Mucosa of stomach (tissue), 1 donor: ENCODE measurements around the gene BCO2.

ENCODE experiments used
- H3K27me3 ChIP-seq: one replicate; pipeline ENCODE4 v1.7.0; 2013; ENCODE audit warnings: mild to moderate bottlenecking, low read length; ENCODE audit not compliant: control insufficient read depth, insufficient read depth
- H3K36me3 ChIP-seq: one replicate; pipeline ENCODE4 v1.7.0; 2013; ENCODE audit warnings: low read length; ENCODE audit not compliant: control insufficient read depth, insufficient read depth
- H3K4me1 ChIP-seq: one replicate; pipeline ENCODE4 v1.7.0; 2013; ENCODE audit warnings: mild to moderate bottlenecking, low read length; ENCODE audit not compliant: control insufficient read depth, insufficient read depth
- H3K4me3 ChIP-seq: one replicate; pipeline ENCODE4 v1.7.0; 2013; ENCODE audit warnings: low read length
- H3K9ac ChIP-seq: one replicate; pipeline ENCODE4 v1.7.0; 2013; ENCODE audit warnings: mild to moderate bottlenecking, low read length, moderate library complexity
- H3K9me3 ChIP-seq: one replicate; pipeline ENCODE4 v1.7.0; 2013; ENCODE audit warnings: mild to moderate bottlenecking, low read length, moderate library complexity; ENCODE audit not compliant: control insufficient read depth
- donor health status: Pancreatic carcinoma.

Gene BCO2

DNA sequence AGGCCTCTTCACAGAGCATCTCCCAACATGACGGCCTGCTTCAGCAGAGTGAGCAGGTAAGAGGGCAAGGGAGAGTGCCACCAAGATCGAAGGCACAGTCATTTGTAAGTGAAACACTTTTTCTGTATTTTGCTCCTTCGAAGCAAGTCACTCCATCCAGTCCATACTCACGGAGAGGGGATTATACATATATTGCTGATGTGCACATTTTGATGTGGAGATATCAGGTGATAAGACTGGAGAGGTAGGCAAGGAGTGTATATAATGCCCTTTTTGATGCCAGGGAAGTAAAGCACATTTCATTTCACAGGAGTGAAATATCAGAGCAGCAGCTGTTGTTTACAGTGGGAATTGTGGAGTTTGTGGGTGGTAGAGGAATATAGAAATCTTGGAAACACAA is 62.1 kb downstream of the BCO2 start:
- Histone ChIP-seq H3K9me3 (no peaks in the 10 kb centered on the region), H3K4me3 (no peak overlapping the region), H3K27me3 (no peaks in the 10 kb centered on the region), H3K9ac (no peak overlapping the region), H3K36me3 (peaks cover 5% of the 10 kb centered on the region), H3K4me1 (no peaks in the 10 kb centered on the region)

DNA sequence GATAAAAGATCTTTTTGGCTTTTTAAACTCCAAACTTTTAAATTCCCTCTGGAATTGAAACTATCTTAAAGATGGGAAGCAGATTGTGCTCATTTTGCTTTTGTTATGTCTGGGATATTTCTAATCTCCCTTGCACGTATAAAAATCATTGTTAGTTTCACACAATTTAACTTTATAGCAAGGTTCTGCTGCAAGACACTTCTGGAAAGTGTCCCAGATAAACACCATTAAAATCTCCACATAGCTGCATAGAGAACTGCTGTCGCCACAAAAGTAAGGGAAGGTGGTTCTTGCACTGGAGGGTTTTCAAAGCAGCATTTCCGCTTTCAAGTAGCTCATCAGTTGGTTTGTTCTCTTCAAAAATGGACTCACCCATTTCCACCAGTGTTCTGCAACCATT is 62.7 kb downstream of the BCO2 start:
- Histone ChIP-seq H3K27me3 (no peaks in the 10 kb centered on the region), H3K36me3 (peaks cover 5% of the 10 kb centered on the region), H3K4me1 (no peaks in the 10 kb centered on the region), H3K9ac (no peak overlapping the region), H3K9me3 (no peaks in the 10 kb centered on the region), H3K4me3 (no peak overlapping the region)

DNA sequence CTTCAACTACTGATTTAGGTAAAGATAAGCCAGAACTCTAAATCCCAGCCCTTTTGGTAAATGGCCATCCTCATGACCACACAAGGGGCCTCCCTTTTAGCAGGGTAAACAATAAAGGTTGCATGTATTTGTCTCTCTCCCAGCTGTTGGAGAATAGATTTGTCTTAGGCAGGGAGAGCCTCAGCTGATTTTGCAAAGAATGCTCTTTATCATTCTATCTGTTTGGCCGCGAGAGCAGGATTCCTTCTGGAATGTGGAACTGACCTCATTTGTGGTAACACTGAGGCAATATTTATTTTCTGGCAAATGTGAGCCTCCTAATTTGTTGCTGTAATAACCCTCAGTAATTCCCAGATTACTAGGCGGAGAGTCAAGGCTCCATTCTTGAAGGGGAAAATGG is 66.2 kb downstream of the BCO2 start:
- H3K27me3 ChIP-seq = no peaks in the 10 kb centered on the region
- peaks cover 5% of the 10 kb centered on the region for H3K36me3 ChIP-seq
- no peak overlapping the region for H3K9ac ChIP-seq
- H3K9me3 ChIP-seq = no peaks in the 10 kb centered on the region
- H3K4me1 ChIP-seq = no peaks in the 10 kb centered on the region
- H3K4me3 ChIP-seq = no peak overlapping the region

DNA sequence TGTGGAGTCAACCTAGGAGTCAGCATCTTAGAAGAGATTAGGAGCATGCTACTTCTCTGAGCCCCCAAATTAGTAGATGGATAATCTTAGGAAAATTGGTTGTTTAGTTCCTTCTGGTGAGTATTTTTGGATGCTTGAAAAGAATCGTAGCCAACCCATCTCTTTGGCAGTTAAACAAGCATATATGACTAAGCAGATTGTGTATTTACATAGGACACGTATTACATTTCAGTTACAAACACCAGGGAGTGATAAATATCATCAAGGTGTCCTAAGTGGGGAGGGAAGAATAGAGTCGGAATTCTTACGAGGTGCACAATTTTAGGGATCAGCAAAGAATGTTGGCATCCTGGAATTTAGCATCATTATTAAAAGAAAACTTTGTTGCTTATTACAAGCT is 71.9 kb downstream of the BCO2 start:
- H3K9ac ChIP-seq = no peak overlapping the region
- H3K4me1 ChIP-seq = no peaks in the 10 kb centered on the region
- H3K36me3 ChIP-seq = no peaks in the 10 kb centered on the region
- H3K9me3 ChIP-seq = no peaks in the 10 kb centered on the region
- H3K27me3 ChIP-seq = no peaks in the 10 kb centered on the region
- no peak overlapping the region for H3K4me3 ChIP-seq

DNA sequence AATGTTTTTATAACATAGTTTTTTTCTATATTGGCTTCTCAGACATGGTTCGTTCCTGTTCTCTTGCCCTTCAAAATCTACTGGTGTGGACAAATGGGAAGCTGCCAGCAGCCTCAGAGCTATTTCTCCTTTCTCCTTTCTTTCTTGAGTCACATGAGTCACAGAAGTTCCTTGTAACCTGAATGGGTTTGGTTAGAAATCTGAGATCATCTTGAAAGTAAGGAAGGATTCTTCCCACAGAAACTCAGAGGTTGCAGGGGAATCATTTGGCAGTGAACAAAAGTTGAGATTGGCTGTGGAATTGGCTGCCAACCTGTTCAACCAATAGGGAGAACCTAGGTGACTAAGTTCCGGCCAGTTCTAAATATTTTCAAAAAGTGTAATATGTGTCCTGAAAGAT is 72.9 kb downstream of the BCO2 start:
- H3K4me3 ChIP-seq = no peak overlapping the region
- no peaks in the 10 kb centered on the region for H3K36me3 ChIP-seq
- H3K9me3 ChIP-seq = no peaks in the 10 kb centered on the region
- no peaks in the 10 kb centered on the region for H3K4me1 ChIP-seq
- no peak overlapping the region for H3K9ac ChIP-seq
- no peaks in the 10 kb centered on the region for H3K27me3 ChIP-seq

DNA sequence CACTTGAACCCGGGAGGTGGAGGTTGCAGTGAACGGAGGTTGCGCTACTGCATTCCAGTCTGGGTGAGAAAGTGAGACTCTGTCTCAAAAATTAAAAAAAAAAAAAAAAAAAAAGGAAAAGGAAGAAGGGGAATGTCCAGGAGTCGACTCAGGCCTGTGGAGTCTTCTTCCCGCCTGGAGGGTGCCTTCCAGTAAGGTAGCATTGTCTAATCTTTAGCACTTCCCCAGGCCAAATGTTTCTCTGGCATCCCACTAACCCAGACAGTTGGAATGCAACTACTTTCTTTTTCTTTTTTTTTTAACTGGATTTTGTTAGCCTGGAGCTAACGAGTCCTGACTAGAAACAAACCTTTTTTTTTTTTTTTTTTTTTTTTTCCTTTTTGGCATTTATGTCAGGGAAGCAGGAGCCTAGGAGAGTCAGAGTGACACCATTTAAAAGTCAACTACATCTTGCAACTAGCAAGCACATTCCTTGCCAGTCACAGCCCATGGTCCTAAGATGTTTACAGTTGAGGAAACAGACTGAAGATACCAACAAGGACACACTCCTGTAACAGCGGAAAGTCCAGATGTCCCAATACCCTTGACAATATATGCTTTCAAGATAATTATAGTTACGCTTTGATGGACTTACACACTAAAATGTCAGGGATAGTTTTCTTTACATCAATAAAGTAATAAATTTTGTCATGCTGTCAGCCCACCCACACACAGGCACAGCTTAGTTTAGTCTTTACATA is 74.7 kb downstream of the BCO2 start:
- Histone ChIP-seq H3K4me1 (no peaks in the 10 kb centered on the region), H3K9ac (no peak overlapping the region), H3K36me3 (no peaks in the 10 kb centered on the region), H3K4me3 (no peak overlapping the region), H3K9me3 (no peaks in the 10 kb centered on the region), H3K27me3 (no peaks in the 10 kb centered on the region)

DNA sequence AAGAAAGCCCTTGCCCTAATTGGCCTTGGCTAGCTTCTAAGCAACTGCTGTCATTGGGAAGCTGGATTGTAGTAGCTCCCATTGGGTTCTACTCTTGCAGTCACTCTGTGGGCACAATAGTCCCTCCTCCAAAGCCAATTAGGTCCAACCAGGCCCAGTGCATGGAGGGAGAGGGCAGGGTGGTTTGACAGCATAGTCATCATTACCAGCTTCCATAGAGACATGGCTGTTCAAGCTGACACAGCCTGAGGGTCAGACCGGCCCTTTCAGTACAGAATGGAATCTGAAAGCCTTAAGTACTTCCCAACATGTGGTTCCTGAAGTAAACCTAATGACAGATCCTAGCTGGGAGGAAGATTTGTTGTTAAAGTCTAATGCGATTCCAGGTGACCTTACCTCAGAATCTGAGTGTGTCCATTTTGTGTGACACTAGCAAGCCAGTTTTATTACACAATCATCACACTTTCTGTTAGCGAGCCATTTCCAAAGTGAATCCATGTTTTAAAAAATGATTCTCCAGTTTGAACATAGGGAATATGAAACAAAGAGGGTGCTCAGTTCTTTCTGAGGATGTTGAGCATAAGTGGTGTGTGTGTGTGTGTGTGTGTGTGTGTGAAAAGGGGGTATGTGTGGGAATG is 78.4 kb downstream of the BCO2 start:
- Histone ChIP-seq H3K27me3 (no peaks in the 10 kb centered on the region), H3K9ac (no peak overlapping the region), H3K9me3 (no peaks in the 10 kb centered on the region), H3K36me3 (no peaks in the 10 kb centered on the region), H3K4me1 (no peaks in the 10 kb centered on the region), H3K4me3 (no peak overlapping the region)

DNA sequence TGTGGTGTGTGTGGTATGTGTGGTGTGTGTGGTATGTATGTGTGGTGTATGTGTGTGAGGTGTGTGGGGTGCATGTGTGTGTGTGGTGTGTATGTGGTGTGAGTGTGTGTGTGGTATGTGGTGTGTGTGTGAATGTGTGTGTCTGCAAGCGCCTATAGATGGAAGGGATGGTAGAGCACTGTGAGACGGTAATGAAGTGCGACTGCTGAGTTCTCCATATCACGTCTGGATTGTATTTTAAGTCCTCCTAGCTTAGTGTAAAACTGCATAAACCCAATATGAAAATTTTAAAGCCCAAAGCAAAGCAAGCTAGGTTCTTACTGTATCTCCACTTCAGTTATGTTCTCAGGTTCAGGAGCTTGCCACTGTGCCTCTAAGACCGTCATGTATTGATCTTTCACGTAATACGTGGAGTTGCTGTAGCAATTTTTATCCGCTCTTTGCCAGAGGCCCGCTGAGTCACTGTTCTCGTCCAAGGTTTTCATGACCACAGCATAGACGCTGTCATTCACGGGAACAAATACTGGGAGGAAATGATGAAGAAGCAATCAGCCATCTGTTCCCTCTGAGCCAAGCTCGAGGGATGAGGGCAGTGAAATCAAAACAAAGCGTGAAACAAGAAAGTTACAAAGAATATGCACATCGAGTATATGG is 79.9 kb downstream of the BCO2 start:
- no peak overlapping the region for H3K9ac ChIP-seq

DNA sequence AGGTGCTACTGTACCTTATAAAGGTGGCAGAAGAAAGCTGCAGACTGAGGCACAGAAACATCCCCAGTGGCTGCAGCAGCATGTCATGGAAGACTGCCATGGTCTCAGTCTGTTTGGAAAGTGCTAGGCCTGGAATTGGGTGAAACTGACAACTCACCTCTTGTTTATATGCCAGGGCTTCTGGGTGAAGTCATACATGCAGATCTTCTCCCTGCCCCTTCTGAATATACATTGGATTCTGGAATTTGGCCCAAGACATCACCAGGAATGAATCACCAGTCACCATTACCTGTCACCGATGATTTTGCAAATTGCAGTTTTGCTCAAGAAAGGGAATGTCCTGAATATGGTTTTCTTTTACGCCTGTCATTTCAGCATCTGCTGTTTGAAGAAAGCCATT is 85.2 kb downstream of the BCO2 start, which contains the start of gene PLET1:
PLET1 (minus strand) TSS at position 371 of the 400 bp plus-strand sequence; CDS start at position 100, 271 bp downstream.
- Histone ChIP-seq H3K27me3 (no peaks in the 10 kb centered on the region), H3K9me3 (no peaks in the 10 kb centered on the region), H3K9ac (no peak within 1 kb of the TSS), H3K36me3 (no peaks in the 10 kb centered on the region), H3K4me1 (no peaks in the 10 kb centered on the region), H3K4me3 (no peak within 1 kb of the TSS)

More for the DNA sequence above, 79.9 kb downstream of the BCO2 start:
- no peaks in the 10 kb centered on the region for H3K4me1 ChIP-seq
- no peak overlapping the region for H3K4me3 ChIP-seq
- H3K36me3 ChIP-seq = no peaks in the 10 kb centered on the region
- H3K27me3 ChIP-seq = no peaks in the 10 kb centered on the region
- no peaks in the 10 kb centered on the region for H3K9me3 ChIP-seq

DNA sequence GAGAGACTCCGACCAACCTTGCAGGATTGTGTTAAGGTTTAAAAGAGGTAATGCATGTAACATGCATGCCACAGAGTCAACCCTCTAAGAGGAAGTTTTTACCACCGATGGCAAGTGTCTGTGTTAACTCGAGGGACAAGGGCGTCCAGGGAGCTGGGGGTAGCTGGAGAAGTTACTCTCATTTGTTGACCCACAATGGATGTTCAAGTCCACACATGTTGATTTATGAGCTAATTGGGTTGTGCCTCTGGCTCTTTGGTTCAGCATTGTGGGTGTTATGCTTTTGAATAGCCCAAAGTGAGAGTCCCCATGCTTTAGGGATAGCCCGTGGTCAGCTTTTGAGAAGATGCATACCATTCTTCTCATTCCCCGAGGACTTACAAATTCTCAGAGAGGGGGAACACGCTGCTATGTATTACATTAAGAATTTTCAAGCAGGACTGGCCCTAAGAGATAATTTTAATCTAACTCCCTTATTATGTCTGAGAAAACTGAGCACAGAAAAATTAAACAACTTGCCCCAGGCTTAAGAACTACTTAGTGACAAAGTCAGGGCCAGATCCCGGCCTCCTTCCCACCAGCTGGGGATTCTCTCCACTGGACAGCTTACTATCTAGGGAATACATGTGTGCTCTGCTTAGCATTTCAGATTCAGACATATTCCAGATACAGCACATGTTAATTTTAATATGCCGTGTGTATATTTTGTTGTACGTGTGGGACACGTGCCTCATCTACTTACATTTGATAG is 90.5 kb downstream of the BCO2 start:
- Histone ChIP-seq H3K36me3 (no peaks in the 10 kb centered on the region), H3K9me3 (no peaks in the 10 kb centered on the region), H3K4me1 (peaks cover 6% of the 10 kb centered on the region), H3K27me3 (no peaks in the 10 kb centered on the region), H3K9ac (no peak overlapping the region), H3K4me3 (no peak overlapping the region)

DNA sequence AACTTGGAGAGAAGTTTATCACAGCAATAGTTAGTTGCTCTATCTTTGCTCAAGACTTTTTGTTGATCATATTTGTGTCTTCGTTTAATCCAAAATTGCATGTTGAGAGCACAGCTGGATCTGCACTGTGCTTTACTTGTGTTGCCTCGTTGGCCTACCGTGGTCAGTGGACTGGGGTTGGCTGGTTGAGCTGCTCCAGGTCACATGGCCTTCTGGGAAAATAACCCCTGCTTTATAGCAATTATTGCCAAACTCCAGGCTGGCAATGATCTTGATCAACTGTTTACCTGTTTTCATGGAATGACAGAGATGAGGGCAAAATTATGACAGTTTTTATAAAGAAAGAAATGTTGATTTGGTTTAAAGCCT is 91.1 kb downstream of the BCO2 start:
- H3K27me3 ChIP-seq = no peaks in the 10 kb centered on the region
- H3K4me1 ChIP-seq = peaks cover 6% of the 10 kb centered on the region
- H3K4me3 ChIP-seq = no peak overlapping the region
- H3K9ac ChIP-seq = no peak overlapping the region
- H3K36me3 ChIP-seq = no peaks in the 10 kb centered on the region
- no peaks in the 10 kb centered on the region for H3K9me3 ChIP-seq

DNA sequence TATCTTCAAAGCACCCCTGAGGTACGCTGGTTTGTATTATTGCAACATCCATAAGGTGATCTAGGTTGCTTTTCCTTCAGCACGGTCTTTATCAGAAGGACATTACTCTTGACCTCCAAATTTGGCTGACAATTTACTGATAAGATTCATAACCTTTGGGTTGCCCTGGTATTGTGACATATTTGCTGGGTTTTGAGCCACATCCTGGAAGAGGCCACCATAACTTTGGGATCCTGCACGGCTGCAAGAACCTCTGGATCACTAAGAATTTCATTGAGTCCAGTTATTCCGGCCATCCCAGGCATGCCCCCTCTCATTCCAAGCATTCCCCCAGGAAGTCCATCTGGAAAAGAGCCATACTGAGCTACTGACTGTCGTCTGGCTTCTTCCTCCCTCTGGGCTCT is 91.9 kb downstream of the BCO2 start:
- H3K9me3 ChIP-seq = no peaks in the 10 kb centered on the region
- H3K9ac ChIP-seq = no peak overlapping the region
- no peak overlapping the region for H3K4me3 ChIP-seq
- H3K4me1 ChIP-seq = peaks cover 6% of the 10 kb centered on the region
- no peaks in the 10 kb centered on the region for H3K27me3 ChIP-seq
- no peaks in the 10 kb centered on the region for H3K36me3 ChIP-seq
